Brain microvascular endothelial cell (primary cell): ENCODE measurements around the gene CCDC178.
"Not testable (repeated sequence)": the region's sequence is repeated elsewhere in the genome, so short reads cannot be mapped to it uniquely, and the experiment has no call there.

Experiments
- DNase-seq: peaks from one replicate; pipeline ENCODE4 v3.0.0-alpha.2; 2020
- H3K27ac ChIP-seq: fragments of 250-450 bp; sonication (Bioruptor Pico); 2 replicates; pipeline ENCODE4 v1.5.1; 2020; ENCODE audit warnings: mild to moderate bottlenecking, moderate library complexity
- H3K27me3 ChIP-seq: fragments of 250-450 bp; sonication (Bioruptor Pico); replicated peaks from 2 replicates; pipeline ENCODE4 v1.5.1; 2020; ENCODE audit warnings: mild to moderate bottlenecking
- H3K36me3 ChIP-seq: fragments of 250-450 bp; sonication (Bioruptor Pico); replicated peaks from 2 replicates; pipeline ENCODE4 v1.5.1; 2020; ENCODE audit warnings: mild to moderate bottlenecking
- H3K4me3 ChIP-seq: 2 replicates; pipeline ENCODE4 v1.5.1; 2011; ENCODE audit warnings: low read depth, mild to moderate bottlenecking, control low read depth, low read length, moderate library complexity
- in situ Hi-C: cut with HindIII; loops from 2 replicates; pipeline ENCODE4 v1.10.0; 2017; ENCODE audit warnings: low sequenced_read_pairs, low pct_ligation_motif_present
- TF ChIP-seq, protein P1 (sequence below): IDR thresholded peaks from 2 replicates; pipeline ENCODE4 v1.5.1; 2011; ENCODE audit warnings: low read depth, mild to moderate bottlenecking, moderate library complexity, low read length, control low read depth, inconsistent platforms; ENCODE audit errors: missing control alignments

The CCDC178 gene

DNA sequence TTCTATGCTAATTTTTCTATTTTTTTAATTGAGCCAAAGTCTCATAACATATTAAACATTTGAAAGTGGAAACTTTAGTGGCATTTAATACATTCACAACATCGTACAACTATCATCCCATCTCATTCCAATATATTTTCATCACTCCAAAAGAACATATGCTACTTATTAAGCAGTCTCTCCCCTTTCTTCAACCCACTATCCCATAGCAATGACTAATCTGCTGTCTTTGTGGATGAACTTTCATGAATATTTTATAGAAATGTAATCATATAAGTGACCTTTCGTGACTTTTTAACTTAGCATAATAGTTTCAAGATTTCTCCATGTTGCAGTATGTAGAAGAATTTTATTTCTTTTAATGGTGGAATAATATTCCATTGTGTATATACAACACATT, 90.3 kb downstream of the CCDC178 start:
- no peaks in the 10 kb centered on the region for H3K27me3 ChIP-seq
- TF ChIP-seq, protein P1, sequence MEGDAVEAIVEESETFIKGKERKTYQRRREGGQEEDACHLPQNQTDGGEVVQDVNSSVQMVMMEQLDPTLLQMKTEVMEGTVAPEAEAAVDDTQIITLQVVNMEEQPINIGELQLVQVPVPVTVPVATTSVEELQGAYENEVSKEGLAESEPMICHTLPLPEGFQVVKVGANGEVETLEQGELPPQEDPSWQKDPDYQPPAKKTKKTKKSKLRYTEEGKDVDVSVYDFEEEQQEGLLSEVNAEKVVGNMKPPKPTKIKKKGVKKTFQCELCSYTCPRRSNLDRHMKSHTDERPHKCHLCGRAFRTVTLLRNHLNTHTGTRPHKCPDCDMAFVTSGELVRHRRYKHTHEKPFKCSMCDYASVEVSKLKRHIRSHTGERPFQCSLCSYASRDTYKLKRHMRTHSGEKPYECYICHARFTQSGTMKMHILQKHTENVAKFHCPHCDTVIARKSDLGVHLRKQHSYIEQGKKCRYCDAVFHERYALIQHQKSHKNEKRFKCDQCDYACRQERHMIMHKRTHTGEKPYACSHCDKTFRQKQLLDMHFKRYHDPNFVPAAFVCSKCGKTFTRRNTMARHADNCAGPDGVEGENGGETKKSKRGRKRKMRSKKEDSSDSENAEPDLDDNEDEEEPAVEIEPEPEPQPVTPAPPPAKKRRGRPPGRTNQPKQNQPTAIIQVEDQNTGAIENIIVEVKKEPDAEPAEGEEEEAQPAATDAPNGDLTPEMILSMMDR = no peak
- in situ Hi-C loops = no loop called here
- DNase-seq = no peak
- no peak overlapping the region for H3K4me3 ChIP-seq
- no peaks in the 10 kb centered on the region for H3K36me3 ChIP-seq
- no peak overlapping the region for H3K27ac ChIP-seq

DNA sequence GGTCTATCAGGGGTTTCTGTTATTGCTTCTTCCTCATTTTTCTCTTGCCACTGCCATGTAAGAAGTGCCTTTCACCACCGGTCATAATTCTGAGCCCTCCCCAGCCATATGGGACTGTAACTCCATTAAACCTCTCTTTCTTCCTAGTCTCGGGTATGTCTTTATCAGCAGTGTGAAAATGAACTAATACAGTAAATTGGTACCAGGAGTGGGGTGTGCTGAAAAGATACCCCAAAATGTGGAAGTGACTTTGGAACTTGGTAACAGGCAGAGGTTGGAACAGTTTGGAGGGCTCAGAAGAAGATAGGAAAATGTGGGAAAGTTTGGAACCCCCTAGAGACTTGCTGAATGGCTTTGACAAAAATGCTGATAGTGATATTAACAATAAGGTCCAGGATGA, 100.8 kb downstream of the CCDC178 start:
- H3K27ac ChIP-seq, in situ Hi-C loops: not testable (repeated sequence)

DNA sequence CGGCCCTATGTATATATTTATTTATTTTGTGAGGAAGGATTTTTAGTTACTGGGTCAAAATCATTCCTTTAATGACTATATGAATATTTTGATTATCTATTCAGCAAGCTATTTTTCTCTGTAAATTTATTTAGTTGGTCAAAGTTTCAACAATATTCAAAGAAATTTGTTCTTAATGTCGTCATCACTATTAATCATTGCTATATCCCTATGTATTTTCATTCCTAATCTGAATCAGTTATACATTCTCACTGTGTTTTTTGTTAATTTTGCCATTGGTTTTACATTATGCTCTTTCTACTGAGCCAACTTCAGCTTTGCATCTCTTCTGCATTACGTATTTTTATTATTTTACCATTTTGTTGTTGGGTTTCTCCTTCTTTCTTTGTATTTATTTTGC, 105.7 kb downstream of the CCDC178 start:
- Histone ChIP-seq H3K36me3 (no peaks in the 10 kb centered on the region), H3K27me3 (no peaks in the 10 kb centered on the region), H3K27ac (no peak overlapping the region), H3K4me3 (no peak overlapping the region)
- in situ Hi-C loops = no loop called here
- TF ChIP-seq, protein P1 = no peak
- no peak for DNase-seq

More for the DNA sequence above, 100.8 kb downstream of the CCDC178 start:
- H3K4me3 ChIP-seq, H3K36me3 ChIP-seq, DNase-seq, H3K27me3 ChIP-seq: not testable (repeated sequence)

DNA sequence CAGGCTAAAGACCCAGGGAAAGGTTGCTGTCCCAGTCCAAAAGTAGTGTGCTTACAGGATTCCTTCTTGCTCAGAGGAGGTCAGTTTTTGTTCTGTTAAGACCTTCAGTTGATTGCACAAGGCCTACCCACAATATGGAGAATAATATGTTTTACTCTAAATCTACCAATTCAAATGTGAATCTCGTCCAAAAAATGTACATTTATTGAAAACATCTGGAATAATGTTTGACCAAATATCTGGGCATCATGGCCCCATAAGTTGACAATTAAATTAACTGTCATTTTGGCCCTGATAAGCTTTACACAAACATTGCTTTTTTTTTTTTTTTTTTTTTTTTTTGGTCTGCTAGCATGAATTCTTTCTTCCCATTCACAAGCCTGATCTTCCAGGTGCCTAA, 109.8 kb downstream of the CCDC178 start:
- TF ChIP-seq, protein P1 = no peak
- Histone ChIP-seq H3K36me3 (no peaks in the 10 kb centered on the region), H3K27me3 (no peaks in the 10 kb centered on the region), H3K27ac (no peak overlapping the region), H3K4me3 (no peak overlapping the region)
- in situ Hi-C loops = no loop called here
- DNase-seq = no peak

DNA sequence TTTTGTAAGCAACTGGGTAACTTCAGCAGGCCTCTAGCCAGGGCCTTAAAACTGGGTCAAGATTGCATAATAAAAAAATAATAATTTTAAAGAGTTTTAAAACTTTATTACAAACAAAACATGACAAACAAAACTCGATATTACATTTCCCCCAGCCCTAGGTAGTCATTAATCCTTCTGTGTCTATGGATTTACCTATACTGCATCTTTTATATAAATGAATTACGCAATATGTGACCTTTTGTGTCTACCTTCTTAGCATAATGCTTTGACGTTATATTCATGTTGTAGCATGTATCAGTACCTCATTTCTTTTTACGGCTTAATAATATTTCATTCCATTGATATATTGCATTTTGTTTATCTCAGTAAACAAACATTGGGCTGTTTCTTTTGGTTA, 113.5 kb downstream of the CCDC178 start:
- Histone ChIP-seq H3K27ac (no peak overlapping the region), H3K27me3 (no peaks in the 10 kb centered on the region), H3K4me3 (no peak overlapping the region), H3K36me3 (no peaks in the 10 kb centered on the region)
- in situ Hi-C loops = no loop called here
- TF ChIP-seq, protein P1 = no peak
- no peak for DNase-seq

DNA sequence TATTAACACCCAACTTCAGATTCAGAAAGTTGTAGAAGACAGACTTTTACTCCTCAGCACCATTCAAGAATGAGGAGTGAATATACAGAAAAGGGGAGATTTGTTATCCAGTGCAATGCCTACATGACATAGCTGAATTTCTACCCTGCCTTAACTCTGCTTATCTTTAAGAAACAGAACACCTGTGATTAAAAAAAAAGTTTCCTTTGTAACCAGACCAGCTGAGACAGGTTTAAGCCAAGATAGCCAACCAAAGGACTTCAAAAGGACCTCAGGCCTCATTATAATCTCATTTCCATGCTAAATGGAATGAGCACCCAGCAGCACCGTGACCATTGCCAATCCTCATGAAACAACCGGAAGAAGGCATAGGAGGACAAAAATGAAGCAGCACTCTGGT, 122.9 kb downstream of the CCDC178 start:
- Histone ChIP-seq H3K27me3 (no peaks in the 10 kb centered on the region), H3K36me3 (no peaks in the 10 kb centered on the region), H3K27ac (no peak overlapping the region), H3K4me3 (no peak overlapping the region)
- DNase-seq = no peak
- TF ChIP-seq, protein P1 = no peak
- in situ Hi-C loops = no loop called here
